ENCODE results near the gene KRT17.
A peak's percentile ranks its signal among the peaks of the same experiment; 100 is the strongest.

Gene KRT17

DNA sequence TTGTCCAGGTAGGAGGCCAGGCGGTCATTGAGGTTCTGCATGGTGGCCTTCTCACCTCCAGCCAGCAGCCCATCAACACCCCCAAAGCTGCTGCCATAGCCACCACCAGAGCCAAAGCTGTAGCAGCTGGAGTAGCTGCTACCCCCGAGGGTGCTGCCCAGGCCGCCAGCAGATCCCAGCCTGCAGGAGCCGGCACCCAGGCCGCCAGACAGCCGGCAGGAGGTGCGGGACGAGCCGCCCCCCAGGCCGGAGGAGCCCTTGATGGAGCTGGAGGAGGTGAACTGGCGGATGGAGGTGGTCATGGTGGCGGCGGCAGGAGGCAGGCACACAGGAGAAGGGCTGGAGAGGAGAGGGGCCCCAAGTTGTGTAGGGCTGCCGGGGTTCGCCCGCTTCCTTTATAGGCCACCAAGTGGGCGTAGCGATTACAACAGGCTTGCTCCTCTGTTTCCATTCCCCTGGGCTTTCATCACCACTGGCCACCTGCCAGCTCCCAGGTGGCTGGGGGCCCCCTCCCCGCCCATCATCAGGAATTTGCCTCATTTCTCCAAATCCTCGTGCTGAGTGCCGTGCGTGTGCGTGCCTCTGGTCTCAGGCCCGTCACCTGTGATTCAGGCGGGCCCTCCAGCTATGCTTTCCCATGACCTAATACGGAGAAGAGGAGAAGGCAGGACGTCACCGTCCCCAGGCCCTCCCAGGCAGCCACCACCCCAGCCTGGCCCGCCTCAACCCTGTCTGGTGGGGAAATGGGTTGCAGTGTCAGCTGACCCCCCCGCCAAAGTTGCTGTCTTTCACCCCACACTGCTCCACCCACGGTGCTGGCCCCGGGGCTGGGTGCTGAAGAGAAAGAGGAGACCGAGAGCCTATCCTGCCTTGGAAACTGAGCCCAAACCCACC is at the start of gene KRT17:
TSS of gene KRT17 (minus strand) at position 368 of the 894 bp plus-strand sequence. CDS start at position 302, 66 bp downstream.
- DNase-seq = no peak

- no peak for DNase-seq
These were observed 47.8 kb upstream of the KRT17 start for GRCh38 chr17:41672153-41672552.

DNA sequence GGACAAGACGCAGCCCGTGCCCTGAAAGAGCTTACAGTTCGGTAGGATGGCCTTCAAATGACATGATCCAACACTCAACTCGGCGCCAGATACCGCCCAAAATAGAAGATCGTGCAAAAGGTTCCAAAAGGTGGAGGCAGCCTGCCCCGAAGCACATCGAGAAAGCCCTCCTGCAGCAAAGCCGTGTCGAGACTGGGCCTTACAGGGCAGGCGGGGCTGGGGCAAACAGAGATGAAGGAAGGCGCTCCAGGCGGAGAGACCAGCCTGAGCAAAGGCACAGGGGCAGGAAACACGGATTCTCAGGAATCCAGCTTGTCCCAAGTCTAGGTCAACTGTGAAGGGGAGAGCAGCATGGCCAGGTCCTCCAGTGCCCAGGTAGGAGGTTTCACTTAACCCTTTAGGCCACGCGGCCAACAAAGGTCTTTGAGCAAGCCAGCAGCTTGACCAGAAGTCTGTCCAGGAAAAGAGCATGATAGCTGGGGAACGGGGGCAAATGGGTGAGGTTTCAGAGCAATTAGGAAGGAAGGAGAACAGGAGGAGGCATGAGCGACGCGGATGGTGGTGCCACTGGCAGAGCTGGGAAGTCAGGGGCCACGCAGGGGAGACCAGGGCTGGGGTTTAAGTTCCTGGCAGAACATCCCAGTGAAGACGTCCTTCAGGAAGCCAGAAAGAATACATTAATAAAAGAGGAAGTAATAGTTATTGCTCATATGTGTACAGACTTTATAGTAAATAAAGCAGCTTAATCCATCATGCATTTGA is 43.1 kb upstream of the KRT17 start:
- no peak for DNase-seq

DNA sequence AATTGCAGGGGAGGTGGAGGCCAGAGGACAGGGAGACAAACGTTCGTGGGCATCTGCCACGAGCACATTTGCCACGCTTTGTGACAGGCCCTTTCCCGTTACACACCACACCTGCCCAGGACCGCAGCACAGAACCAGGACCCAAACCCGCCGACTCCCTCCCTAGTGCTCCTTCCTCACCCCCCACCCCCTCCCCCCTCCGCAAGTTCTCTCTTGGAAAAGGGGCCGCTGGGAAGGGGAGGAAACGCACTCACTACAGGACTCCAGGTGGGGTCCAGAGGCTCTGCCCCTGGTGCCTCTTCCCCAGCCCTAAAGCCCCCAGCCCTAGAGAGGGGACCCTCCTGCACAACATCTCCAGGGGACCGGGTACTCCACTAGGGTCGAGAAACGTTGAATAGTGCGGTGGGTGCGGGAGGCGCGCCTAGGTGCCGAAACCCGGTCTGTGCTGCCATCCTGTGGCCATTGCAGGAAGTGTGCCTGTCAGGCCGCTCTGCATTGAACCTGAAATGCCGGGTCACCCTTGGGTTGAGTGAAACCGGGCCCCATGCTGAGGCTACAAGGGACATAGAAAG is 42.4 kb upstream of the KRT17 start:
- DNase-seq = peak; percentile 46

DNA sequence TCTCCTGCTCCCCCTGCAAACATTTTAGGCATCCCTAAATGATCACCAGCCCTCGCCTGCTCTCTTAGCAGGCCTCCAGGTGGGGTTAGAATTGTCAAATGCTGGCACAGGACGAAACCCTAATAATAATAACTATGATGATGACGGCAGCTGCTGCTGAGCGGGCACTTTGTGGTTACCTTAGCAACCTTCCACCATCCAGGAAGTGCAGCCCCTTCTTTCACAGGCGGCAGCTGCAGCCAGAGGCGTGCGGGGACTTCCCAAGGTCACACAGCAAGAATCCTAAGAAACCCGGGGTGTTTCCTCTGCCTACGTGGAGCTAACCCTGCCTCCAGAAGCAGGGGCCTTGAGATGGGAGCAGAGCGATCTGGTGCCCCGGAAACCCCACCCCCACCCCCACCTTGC is 41.9 kb upstream of the KRT17 start:
- no peak for DNase-seq

DNA sequence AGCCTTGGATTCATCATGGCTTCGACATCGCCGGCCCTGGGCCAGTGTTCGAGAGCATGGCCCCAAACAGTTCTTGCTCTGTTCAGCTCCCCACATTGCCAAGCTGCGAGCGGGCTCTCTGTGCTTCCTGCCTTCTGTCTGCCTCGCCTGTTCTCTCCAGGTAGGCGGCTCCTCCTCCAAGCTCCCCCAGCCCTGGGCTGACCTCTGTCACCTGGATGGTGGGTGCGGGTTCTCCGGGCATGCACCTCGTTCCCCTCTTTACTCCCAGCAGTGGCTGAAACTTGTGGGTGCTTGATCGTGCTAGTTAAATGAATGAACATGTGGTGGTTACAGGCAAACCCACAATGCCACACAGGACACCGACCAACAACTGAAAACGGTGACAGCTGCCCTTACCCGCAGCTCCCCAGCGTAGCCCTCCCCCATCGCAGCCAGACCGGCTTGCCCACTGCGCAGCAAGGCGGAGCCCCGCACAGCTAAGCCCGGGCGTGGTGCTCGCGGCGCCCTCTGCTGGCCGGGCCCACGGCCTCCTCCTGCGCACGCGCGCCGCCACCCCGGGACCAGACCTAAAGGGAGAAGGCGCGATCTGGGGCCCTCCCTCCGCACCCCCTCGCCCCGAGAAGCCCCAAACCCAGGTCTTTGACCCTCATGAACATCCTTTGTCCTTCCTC is 41.3 kb upstream of the KRT17 start:
- DNase-seq = peak; percentile 71

DNA sequence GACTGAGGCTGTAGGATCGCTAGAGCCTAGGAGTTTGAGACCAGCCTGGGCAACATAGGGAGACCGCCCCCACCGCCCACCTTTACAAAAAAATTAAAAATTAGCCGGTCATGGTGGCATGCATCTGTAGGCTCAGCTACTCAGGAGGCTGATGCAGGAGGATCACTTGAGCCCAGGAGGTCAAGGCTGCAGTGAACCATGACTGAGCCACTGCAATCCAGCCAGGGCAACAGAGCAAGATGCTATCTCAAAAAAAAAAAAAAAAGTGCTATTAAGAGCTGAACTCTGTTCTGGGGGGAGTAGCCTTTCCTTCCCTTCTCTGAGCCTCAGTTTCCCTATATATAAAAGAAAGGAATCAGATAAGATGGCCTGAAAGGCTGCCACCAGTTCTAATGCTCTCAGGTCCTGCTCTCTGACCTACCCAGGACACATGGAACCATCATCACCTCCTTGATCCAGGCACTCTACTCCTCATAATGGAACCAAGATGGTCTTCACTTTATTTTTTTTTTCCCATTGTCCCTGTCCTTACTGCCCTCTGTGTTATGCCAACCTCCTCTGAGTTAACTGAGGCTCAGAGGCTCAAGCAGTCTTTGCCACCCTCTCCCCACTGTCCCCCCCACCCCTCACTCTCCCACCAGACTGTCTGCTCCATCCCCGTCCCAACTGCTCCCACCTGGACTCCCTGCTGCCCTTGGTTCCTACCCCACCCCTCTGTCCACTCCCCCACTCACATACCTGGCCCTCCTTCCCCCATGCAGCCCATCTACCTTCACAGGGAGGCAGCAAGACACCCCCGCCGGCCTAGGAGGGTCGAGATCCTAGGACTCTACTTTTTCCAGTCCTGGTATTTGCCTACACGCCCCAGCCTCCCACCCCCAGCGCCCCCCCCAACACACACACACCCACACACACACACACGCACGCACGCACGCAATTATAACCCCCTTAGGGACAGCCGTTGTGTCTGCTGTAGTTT is 40.5 kb upstream of the KRT17 start:
- DNase-seq = no peak

DNA sequence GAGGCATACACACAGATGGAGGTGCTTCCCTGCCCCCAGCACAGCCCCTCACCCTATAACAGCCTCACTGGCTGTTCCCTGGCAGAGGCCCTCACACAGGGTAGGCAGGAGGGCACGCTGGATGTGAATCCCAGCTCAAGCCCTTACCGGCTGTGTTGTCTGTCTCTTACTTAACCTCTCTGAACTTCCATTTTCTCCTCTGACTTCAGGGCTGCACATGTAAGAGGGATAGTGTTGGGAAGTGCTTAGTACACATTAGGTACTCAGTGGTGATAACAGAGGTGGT is 39.7 kb upstream of the KRT17 start:
- no peak for DNase-seq

DNA sequence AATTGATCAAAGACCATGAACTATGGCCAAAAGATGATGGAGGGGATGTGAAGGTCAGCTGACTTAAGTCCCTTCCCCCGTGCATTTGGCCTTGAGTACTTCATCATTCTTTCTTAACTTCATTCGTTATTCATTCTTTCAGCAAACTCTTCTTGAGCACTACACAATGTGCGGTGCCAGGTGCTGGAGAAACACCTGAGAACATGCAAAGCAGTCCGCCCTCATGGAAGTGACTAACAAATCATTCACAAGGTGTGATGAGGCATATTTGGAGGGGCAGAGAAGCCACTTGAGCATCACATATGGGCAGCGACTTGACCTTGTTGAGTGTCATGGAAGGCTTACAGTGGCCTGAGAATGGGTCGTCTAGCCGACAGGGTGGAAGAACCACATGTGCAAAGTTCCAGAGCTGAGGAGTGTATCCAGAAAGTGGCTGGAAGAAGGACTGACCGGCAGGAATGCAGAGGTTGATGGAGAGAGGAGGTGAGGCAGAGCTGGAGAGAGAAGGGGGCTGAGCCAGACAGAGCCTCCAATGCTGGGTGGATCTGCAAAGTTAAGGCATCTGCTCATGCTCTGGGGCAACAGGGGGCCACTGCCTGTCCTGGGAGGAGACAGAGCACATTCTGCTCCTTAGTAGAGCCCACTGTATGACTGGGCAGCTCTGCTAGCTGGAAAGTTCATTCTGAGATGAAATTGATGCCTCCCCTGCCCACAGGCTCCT is 39.2 kb upstream of the KRT17 start:
- DNase-seq = no peak

DNA sequence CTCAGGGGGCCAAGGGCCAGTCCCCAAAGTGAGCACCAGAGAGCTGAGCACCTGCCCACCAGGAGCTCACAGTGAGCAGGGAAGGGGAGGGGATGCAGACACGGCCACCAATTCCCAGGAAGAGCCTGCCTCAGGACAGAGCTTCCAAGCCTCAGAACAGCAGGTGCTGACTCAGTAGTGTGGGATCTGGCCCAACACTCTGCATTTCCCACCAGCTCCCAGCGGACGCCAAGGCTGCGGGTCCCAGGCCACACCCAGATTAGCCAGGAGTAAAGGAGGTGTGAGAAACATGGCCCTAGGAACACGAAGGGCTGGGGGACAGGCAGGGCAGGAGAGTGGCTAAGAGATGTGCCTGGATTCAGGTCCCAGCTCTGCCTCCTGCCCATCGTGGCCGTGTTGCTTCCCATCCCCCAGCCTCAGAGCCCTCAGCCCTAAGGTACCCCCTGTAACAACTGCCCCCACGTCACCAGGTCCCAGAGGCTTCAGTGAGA is 35.9 kb upstream of the KRT17 start:
- no peak for DNase-seq

GRCh38 chr17:41659427-41660212 is 35.2 kb upstream of the KRT17 start:
- DNase-seq = peak; percentile 54

GRCh38 chr17:41658846-41659245 is 34.5 kb upstream of the KRT17 start:
- DNase-seq = no peak

DNA sequence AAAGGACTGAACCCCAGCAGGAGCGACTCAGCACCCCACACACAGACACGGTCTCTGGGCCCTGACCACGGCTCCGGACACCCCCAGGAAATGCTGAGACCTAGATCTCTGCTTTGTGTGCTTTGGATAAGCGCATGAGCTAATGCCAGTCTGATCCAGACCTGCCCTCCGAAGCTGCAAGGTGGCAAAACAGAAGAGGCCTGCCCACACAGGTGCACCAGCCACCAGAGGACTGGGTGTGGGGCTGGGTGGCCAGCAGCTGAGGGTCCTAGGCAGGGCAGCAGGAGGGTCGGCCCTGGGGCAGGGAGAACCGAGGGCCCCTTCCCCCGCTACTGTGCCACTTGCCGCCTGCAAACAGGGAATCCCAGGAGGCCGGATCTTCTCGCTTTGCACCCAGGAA is 33.6 kb upstream of the KRT17 start:
- DNase-seq = no peak

GRCh38 chr17:41657176-41657754 is 32.9 kb upstream of the KRT17 start:
- DNase-seq = no peak

GRCh38 chr17:41656249-41657023 is 32.1 kb upstream of the KRT17 start:
- DNase-seq = no peak

- DNase-seq = peak; percentile 51
These were observed 31.3 kb upstream of the KRT17 start for GRCh38 chr17:41655611-41656111.

DNA sequence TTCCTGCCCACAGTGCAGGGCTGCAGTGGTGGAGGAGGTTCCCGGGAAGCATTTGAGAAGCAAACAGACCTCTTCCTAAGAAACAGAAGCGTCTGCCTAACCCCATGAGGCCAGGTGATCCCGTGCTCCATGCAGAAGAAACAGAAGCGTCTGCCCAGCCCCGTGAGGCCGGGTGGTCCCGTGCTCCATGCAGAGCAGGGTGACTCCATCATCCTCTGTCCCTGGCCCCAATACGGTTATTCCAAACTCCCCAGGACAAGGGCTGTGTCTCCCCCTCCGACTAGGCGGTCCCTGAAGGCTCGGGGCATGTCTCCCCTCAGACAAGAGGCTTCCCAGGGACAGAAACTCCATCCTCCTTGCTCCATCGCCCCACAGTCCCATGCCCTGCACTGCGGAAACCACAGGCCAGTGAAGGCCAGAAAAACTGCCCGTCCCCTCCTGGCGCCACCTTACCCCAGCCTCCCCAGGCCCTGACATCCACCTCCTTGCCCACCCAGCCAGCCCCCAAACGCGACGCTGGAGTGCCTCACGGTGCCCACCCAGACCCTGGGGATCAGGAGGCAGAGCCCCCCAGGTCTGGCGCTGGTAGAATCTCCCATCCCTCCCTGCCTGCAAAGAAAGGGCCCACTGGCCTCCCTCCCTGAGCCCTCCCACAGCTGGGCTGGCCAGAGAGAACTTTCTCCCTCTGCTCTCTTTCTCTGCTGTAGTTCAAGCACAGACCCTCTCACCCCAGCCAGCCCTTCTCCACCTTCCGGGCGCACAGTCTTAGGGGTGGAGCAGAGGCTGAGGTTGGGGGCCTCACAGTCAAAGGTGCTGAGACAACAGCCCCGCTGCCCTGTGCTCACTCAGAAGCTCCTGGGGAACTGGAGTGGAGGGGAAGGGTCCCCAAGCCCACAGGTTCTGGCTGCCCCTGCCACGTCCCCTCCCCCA is 30.6 kb upstream of the KRT17 start:
- no peak for DNase-seq

Measured in NCI-H1048 (cell line).